WTC11 (cell line): ENCODE results near the gene UQCR11.

Experiments used
- AFF4 ChIP-seq: sonication (generic); formaldehyde crosslinking; IDR thresholded peaks from 2 replicates; pipeline ENCODE4 v1.8.1; 2023; ENCODE audit warnings: mild to moderate bottlenecking, missing genetic modification reagents, borderline replicate concordance
- ARID4B ChIP-seq: sonication (generic); formaldehyde crosslinking; IDR thresholded peaks from 2 replicates; pipeline ENCODE4 v1.8.0; 2023; ENCODE audit warnings: missing genetic modification reagents, mild to moderate bottlenecking, borderline replicate concordance
- ATF2 ChIP-seq: sonication (generic); formaldehyde crosslinking; IDR thresholded peaks from 2 replicates; pipeline ENCODE4 v1.8.1; 2022; ENCODE audit warnings: low read depth, missing genetic modification reagents, borderline replicate concordance
- CDX4 ChIP-seq: fragments of 250-450 bp; sonication (Bioruptor Pico); IDR thresholded peaks from 2 replicates; pipeline ENCODE4 v1.9.0; 2021; ENCODE audit warnings: moderate library complexity, mild to moderate bottlenecking, inconsistent platforms, borderline replicate concordance
- CREB1 ChIP-seq: sonication (generic); formaldehyde crosslinking; IDR thresholded peaks from 2 replicates; pipeline ENCODE4 v1.8.0; 2023; ENCODE audit warnings: mild to moderate bottlenecking, missing genetic modification reagents
- CTCF ChIP-seq: fragments of 200-600 bp; IDR thresholded peaks from 2 replicates; pipeline ENCODE4 v1.8.0; 2022; ENCODE audit warnings: antibody characterized with exemption
- ETV6 ChIP-seq: sonication (generic); formaldehyde crosslinking; IDR thresholded peaks from 2 replicates; pipeline ENCODE4 v1.8.1; 2022; ENCODE audit warnings: mild to moderate bottlenecking, missing genetic modification reagents
- IRF1 ChIP-seq: sonication (generic); formaldehyde crosslinking; IDR thresholded peaks from 2 replicates; pipeline ENCODE4 v1.8.0; 2023; ENCODE audit warnings: missing genetic modification reagents
- IRF2 ChIP-seq: sonication (generic); formaldehyde crosslinking; IDR thresholded peaks from 2 replicates; pipeline ENCODE4 v1.8.0; 2022; ENCODE audit warnings: low read depth, missing genetic modification reagents, borderline replicate concordance
- JUN ChIP-seq: sonication (generic); formaldehyde crosslinking; IDR thresholded peaks from 2 replicates; pipeline ENCODE4 v1.8.0; 2023; ENCODE audit warnings: mild to moderate bottlenecking, missing genetic modification reagents
- MAX ChIP-seq: sonication (generic); formaldehyde crosslinking; IDR thresholded peaks from 2 replicates; pipeline ENCODE4 v1.8.0; 2022; ENCODE audit warnings: mild to moderate bottlenecking, missing genetic modification reagents
- TP53 ChIP-seq: sonication (generic); formaldehyde crosslinking; IDR thresholded peaks from 2 replicates; pipeline ENCODE4 v1.8.1; 2023; ENCODE audit warnings: mild to moderate bottlenecking, missing genetic modification reagents
- USF2 ChIP-seq: sonication (generic); formaldehyde crosslinking; IDR thresholded peaks from 2 replicates; pipeline ENCODE4 v1.8.1; 2023; ENCODE audit warnings: mild to moderate bottlenecking, missing genetic modification reagents, moderate library complexity

- TF ChIP-seq CDX4 (CRISPR knock-in tag) = no peak
- no peak for TF ChIP-seq CTCF
- no peak for TF ChIP-seq JUN (CRISPR knock-in tag)
- TF ChIP-seq IRF2 (CRISPR knock-in tag) = no peak
- no peak for TF ChIP-seq CREB1 (CRISPR knock-in tag)
- TF ChIP-seq USF2 (CRISPR knock-in tag) = no peak
- TF ChIP-seq MAX (CRISPR knock-in tag) = no peak
- TF ChIP-seq IRF1 (CRISPR knock-in tag) = no peak
- TF ChIP-seq ETV6 (CRISPR knock-in tag) = no peak
- TF ChIP-seq ARID4B = no peak
- no peak for TF ChIP-seq TP53
- no peak for TF ChIP-seq AFF4
- no peak for TF ChIP-seq ATF2 (CRISPR knock-in tag)
These were observed 24.9 kb downstream of the UQCR11 start for GRCh38 chr19:1580382-1580781.
